NCI-H526 treated with DMSO at 0.1 percent for 48 hours (cell line): Measurements from ENCODE around the gene NTS.

Experiments
- DNase-seq: peaks from one replicate; lab custom pipeline; 2025; lab: John Stamatoyannopoulos, UW

Gene NTS

DNA sequence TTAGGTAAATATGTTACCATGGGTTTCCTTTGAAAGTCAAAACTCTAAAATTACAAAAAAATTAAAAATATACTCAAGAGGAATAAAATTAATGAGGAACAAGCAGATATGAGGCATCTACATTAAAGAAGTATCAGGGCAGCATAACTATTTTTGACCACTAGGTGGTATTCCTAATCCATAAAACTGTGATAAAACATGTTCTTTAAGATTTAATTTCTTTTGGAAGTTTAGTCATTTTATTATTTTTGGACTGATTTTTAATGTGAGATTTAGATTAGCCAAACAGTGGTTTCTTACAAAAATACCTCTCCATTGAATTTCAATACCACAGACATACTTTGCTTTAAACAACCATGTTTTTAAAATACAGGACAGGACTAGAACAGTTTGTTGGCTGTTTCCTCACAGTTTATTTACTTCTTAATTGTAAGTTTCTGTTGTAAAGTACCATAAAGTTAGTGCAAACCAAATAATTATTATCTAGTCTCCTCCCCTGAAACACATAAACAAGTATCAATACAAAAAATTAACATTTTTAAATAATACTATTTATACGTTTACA, 49.8 kb downstream of the NTS start:
- no peak for DNase-seq

- DNase-seq = no peak
Measured at GRCh38 chr12:85927166-85927565, 53.1 kb downstream of the NTS start.
